ENCODE results near the gene NT5DC2. TPM values are rescaled to one million over a fixed set of nuclear protein-coding genes. Genes with fewer than 3 reads are reported as not detected.

Gene NT5DC2
- total and polyA plus RNA-seq, 8 donors: 4.6 to 56.2 (median 21.6) TPM

DNA sequence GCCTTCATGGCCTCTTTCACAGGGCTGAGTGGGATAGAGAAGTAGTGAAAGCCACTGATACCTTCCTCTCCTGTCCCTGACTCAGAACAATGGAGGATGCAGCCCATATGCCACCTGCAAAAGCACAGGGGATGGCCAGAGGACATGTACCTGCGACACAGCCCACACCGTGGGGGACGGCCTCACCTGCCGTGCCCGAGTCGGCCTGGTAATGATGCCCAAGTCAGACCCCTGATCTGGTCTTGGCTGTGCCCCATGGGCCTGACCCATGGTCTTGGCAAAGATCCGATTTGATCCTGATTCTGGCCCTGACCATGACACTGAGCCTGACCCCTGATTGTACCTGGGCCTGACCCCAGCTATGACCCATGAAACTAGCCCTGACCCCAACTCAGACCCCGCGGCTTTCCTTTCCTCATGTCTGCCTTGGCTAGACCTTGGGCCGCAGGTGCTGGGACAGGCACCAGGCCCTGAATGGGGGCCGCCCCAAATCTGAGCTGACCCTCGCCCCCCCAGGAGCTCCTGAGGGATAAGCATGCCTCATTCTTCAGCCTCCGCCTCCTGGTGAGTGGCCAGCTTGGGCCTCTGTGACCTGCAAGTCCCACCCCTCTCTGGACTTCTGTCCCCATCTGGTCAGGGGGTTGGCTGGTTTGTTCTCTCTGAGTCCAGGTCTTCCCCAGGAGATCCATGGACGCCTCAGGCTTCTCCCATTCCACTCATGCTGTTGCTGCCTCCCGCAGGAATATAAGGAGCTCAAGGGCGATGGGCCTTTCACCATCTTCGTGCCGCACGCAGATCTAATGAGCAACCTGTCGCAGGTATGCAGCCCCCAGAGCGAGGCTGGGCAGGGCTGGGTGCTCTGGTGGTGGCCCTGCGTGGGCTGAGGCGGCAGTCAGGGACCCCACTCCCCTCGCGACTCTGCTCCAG is 15.6 kb downstream of the NT5DC2 start:
- no peak for DNase-seq
- Histone ChIP-seq H3K9me3 (no peaks in the 10 kb centered on the region), H3K4me3 (peak overlapping the region; percentile 28 to 51 (median 36)), H3K4me1 (peaks cover 0 to 10% (median 7%) of the 10 kb centered on the region in 4 donors), H3K36me3 (peaks cover 0 to 49% (median 9%) of the 10 kb centered on the region in 4 donors), H3K27me3 (no peaks in the 10 kb centered on the region), H3K27ac (no peak overlapping the region)
- TF ChIP-seq POLR2AphosphoS5 (IDR thresholded peaks at IDR 0.05) (no peak), POLR2A (IDR thresholded peaks at IDR 0.05) (no peak), EP300 (IDR thresholded peaks at IDR 0.05) (no peak)
- TF ChIP-seq, protein P1, sequence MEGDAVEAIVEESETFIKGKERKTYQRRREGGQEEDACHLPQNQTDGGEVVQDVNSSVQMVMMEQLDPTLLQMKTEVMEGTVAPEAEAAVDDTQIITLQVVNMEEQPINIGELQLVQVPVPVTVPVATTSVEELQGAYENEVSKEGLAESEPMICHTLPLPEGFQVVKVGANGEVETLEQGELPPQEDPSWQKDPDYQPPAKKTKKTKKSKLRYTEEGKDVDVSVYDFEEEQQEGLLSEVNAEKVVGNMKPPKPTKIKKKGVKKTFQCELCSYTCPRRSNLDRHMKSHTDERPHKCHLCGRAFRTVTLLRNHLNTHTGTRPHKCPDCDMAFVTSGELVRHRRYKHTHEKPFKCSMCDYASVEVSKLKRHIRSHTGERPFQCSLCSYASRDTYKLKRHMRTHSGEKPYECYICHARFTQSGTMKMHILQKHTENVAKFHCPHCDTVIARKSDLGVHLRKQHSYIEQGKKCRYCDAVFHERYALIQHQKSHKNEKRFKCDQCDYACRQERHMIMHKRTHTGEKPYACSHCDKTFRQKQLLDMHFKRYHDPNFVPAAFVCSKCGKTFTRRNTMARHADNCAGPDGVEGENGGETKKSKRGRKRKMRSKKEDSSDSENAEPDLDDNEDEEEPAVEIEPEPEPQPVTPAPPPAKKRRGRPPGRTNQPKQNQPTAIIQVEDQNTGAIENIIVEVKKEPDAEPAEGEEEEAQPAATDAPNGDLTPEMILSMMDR (IDR thresholded peaks at IDR 0.05): no peak
- 71 to 86% (median 80%) methylated on average over 19 to 25 of the region's 25 CpGs for WGBS, 5 donors
- intact Hi-C loops (cut with DNase I; ENCODE audit: low total_unique reads): no loop called here

DNA sequence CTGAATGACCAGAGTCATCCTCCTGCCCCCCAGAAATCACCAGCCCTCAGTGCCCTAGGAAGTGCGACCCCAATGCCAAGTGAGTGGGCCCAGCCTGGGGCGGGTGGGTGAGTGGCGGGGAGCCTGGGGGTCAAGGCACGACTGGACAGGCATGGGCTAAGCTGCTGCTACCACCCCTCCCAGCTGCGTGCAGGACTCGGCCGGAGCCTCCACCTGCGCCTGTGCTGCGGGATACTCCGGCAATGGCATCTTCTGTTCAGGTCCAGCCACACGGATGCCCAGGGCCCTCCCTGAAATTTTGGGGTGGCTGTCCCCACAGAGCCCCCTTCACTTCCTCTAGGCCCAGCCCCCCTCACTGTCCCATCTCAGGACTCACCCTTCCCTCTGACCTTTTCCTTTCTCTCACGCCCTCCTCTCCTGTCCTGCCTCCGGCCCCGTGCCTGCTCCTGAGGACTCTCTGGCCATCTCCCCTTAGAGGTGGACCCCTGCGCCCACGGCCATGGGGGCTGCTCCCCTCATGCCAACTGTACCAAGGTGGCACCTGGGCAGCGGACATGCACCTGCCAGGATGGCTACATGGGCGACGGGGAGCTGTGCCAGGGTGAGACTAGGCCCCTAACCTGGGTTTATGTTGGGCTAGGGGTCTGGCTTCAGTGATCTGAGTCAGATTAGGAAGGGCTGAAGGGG is 17.0 kb downstream of the NT5DC2 start:
- Histone ChIP-seq H3K4me3 (no peak overlapping the region), H3K27ac (no peak overlapping the region), H3K4me1 (peaks cover 0 to 10% (median 7%) of the 10 kb centered on the region in 4 donors), H3K36me3 (peaks cover 0 to 44% (median 1%) of the 10 kb centered on the region in 4 donors), H3K9me3 (no peaks in the 10 kb centered on the region), H3K27me3 (no peaks in the 10 kb centered on the region)
- no peak for DNase-seq
- TF ChIP-seq POLR2A (IDR thresholded peaks at IDR 0.05): no peak
- TF ChIP-seq, protein P1 (IDR thresholded peaks at IDR 0.05): no peak
- no peak for TF ChIP-seq EP300 (IDR thresholded peaks at IDR 0.05)
- no peak for TF ChIP-seq POLR2AphosphoS5 (IDR thresholded peaks at IDR 0.05)
- WGBS, 5 donors: 90 to 94% (median 94%) methylated on average over 16 to 19 of the region's 19 CpGs
- intact Hi-C loops (cut with DNase I; ENCODE audit: low total_unique reads): no loop called here

DNA sequence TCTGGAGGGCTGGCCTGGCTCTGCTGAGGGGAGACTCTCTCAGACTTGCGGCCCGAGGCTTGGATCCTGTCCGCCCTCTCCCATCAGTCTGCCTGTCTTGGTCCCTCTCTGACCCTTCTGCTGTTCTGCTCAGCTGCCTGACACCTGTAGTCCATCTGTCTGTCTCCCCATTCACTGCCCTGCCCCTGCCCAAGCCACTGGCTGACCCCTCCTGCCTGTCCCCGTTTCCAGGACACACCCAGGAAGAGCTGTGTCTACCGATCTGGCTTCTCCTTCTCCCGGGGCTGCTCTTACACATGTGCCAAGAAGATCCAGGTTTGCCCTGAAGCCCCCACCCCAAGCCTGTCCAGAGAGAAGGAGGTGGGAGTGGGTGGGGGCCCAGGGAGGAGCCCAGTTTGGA is 18.5 kb downstream of the NT5DC2 start:
- intact Hi-C loops (cut with DNase I; ENCODE audit: low total_unique reads): no loop called here
- Histone ChIP-seq H3K27ac (no peak overlapping the region), H3K27me3 (no peaks in the 10 kb centered on the region), H3K4me1 (peaks cover 0 to 10% (median 7%) of the 10 kb centered on the region in 4 donors), H3K4me3 (no peak overlapping the region), H3K36me3 (peaks cover 0 to 36% (median 0%) of the 10 kb centered on the region in 4 donors), H3K9me3 (no peaks in the 10 kb centered on the region)
- no peak for DNase-seq
- TF ChIP-seq, protein P1 (IDR thresholded peaks at IDR 0.05): no peak
- no peak for TF ChIP-seq POLR2AphosphoS5 (IDR thresholded peaks at IDR 0.05)
- TF ChIP-seq EP300 (IDR thresholded peaks at IDR 0.05): no peak
- TF ChIP-seq POLR2A (IDR thresholded peaks at IDR 0.05): no peak
- WGBS, 5 donors: 47 to 56% (median 50%) methylated on average over 6 of the region's 6 CpGs

DNA sequence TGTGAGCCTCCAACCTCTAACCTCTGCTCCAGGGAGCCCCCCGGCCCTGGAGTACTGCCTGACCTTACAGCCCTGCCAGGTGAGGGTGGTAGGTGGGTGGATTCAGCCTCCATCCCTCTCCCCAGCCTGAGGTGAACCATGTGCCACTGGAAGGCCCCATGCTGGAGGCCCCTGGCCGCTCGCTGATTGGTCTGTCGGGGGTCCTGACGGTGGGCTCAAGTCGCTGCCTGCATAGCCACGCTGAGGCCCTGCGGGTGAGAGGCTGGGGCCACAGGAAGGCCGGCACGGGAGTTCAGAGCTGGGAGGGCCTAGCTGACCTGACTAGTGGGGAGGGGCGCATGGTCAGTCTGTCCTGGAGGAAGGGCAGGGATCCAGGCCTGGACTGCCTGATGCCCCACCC is 19.1 kb downstream of the NT5DC2 start:
- H3K9me3 ChIP-seq: no peaks in the 10 kb centered on the region
- intact Hi-C loops (cut with DNase I; ENCODE audit: low total_unique reads): no loop called here
- H3K27ac ChIP-seq: no peak overlapping the region
- TF ChIP-seq POLR2A (IDR thresholded peaks at IDR 0.05) (no peak), POLR2AphosphoS5 (IDR thresholded peaks at IDR 0.05) (no peak), EP300 (IDR thresholded peaks at IDR 0.05) (no peak)
- TF ChIP-seq, protein P1 (IDR thresholded peaks at IDR 0.05): no peak
- no peak for DNase-seq
- 72 to 85% (median 78%) methylated on average over 3 to 11 of the region's 11 CpGs for WGBS, 5 donors
- no peak overlapping the region for H3K4me3 ChIP-seq
- H3K36me3 ChIP-seq: peaks cover 0 to 30% (median 0%) of the 10 kb centered on the region in 4 donors
- peaks cover 0 to 10% (median 7%) of the 10 kb centered on the region in 4 donors for H3K4me1 ChIP-seq
- H3K27me3 ChIP-seq: no peaks in the 10 kb centered on the region
